Cardiac muscle cell (in vitro differentiated cells and primary cell): ENCODE measurements around the gene DAPK1. TPM values are rescaled to one million over a fixed set of nuclear protein-coding genes. Genes with fewer than 3 reads are reported as not detected.

Source experiments
- DNase-seq, 2 donors: peaks; one replicate each; pipeline versions ENCODE4 v3.0.0 to v3.0.0-alpha.2; 2010 to 2017; ENCODE audit warnings: low read depth in 1 of 2, low spot score in 1 of 2
- H3K27ac ChIP-seq: fragments of 200-600 bp; sonication (generic); 2 replicates; pipeline ENCODE4 v1.5.1; 2016
- H3K27me3 ChIP-seq: fragments of 200-600 bp; sonication (generic); 2 replicates; pipeline ENCODE4 v1.6.0; 2016; ENCODE audit warnings: control low read depth
- H3K36me3 ChIP-seq: fragments of 200-600 bp; sonication (generic); 2 replicates; pipeline ENCODE4 v1.5.1; 2016; ENCODE audit warnings: control low read depth
- H3K4me1 ChIP-seq: fragments of 200-600 bp; sonication (generic); 2 replicates; pipeline ENCODE4 v1.8.1; 2017; ENCODE audit warnings: low read depth, mild to moderate bottlenecking, mixed run types
- H3K4me3 ChIP-seq: fragments of 200-600 bp; sonication (generic); 2 replicates; pipeline ENCODE4 v1.5.1; 2016; ENCODE audit warnings: mild to moderate bottlenecking
- H3K9me3 ChIP-seq: fragments of 200-600 bp; sonication (generic); 2 replicates; pipeline ENCODE4 v1.5.1; 2017; ENCODE audit warnings: low read depth, mild to moderate bottlenecking, control low read depth
- CTCF ChIP-seq: IDR thresholded peaks from 2 replicates; pipeline ENCODE4 v1.5.1; 2012; ENCODE audit warnings: low read depth, mild to moderate bottlenecking, low read length
- polyA plus RNA-seq: library from polyadenylated mRNA; unstranded; fragments of >200 nt; fragmentation: Nextera tagmentation; extraction: Ambion mirVana; gene quantifications from 2 replicates; pipeline ENCODE4 v1.2.1, GENCODE V29; 2016
- total RNA-seq: library from RNA; depleted of rRNA; stranded (reverse); fragments of >200 nt; gene quantifications from 2 replicates; pipeline ENCODE4 v1.2.3, GENCODE V29; 2016

DAPK1 gene
- total and polyA plus RNA-seq, 2 experiments from 2014 or later, result 21.0 to 39.6 TPM

- H3K4me1 ChIP-seq, result no peaks in the 10 kb centered on the region
- no peak for TF ChIP-seq CTCF
- no peaks in the 10 kb centered on the region for H3K36me3 ChIP-seq
- no peak for DNase-seq
- H3K4me3 ChIP-seq, result no peak overlapping the region
- H3K9me3 ChIP-seq, result no peaks in the 10 kb centered on the region
- H3K27me3 ChIP-seq, result no peaks in the 10 kb centered on the region
- no peak overlapping the region for H3K27ac ChIP-seq
These were observed 4.1 kb downstream of the DAPK1 start for GRCh38 chr9:87501806-87502205.

- no peak for TF ChIP-seq CTCF
- no peak overlapping the region for H3K27ac ChIP-seq
- H3K36me3 ChIP-seq, result no peaks in the 10 kb centered on the region
- no peaks in the 10 kb centered on the region for H3K27me3 ChIP-seq
- no peaks in the 10 kb centered on the region for H3K9me3 ChIP-seq
- DNase-seq, result no peak
- H3K4me3 ChIP-seq, result no peak overlapping the region
- no peaks in the 10 kb centered on the region for H3K4me1 ChIP-seq
These were observed 4.9 kb downstream of the DAPK1 start for GRCh38 chr9:87502391-87503221.

GRCh38 chr9:87503430-87503829, 5.8 kb downstream of the DAPK1 start:
- H3K36me3 ChIP-seq, result no peaks in the 10 kb centered on the region
- H3K27me3 ChIP-seq, result no peaks in the 10 kb centered on the region
- no peak overlapping the region for H3K4me3 ChIP-seq
- H3K9me3 ChIP-seq, result no peaks in the 10 kb centered on the region
- TF ChIP-seq CTCF, result no peak
- DNase-seq, result no peak
- no peak overlapping the region for H3K27ac ChIP-seq
- no peaks in the 10 kb centered on the region for H3K4me1 ChIP-seq

- H3K27ac ChIP-seq, result peak overlapping the region; percentile 4
- no peak for DNase-seq
- no peak overlapping the region for H3K4me3 ChIP-seq
- TF ChIP-seq CTCF, result no peak
- no peaks in the 10 kb centered on the region for H3K36me3 ChIP-seq
- no peaks in the 10 kb centered on the region for H3K27me3 ChIP-seq
- no peaks in the 10 kb centered on the region for H3K4me1 ChIP-seq
- H3K9me3 ChIP-seq, result no peaks in the 10 kb centered on the region
These were observed 6.3 kb downstream of the DAPK1 start for GRCh38 chr9:87503927-87504326.

- TF ChIP-seq CTCF, result no peak
- H3K4me3 ChIP-seq, result no peak overlapping the region
These were observed 7.3 kb downstream of the DAPK1 start for GRCh38 chr9:87504938-87505337.

More at GRCh38 chr9:87504938-87505337, 7.3 kb downstream of the DAPK1 start:
- no peaks in the 10 kb centered on the region for H3K4me1 ChIP-seq
- H3K27me3 ChIP-seq, result no peaks in the 10 kb centered on the region
- H3K36me3 ChIP-seq, result no peaks in the 10 kb centered on the region
- no peaks in the 10 kb centered on the region for H3K9me3 ChIP-seq
- peak in 1 of 2 donors; percentile 67 for DNase-seq
- H3K27ac ChIP-seq, result no peak overlapping the region
